Kidney (tissue), 14 donors: ENCODE measurements around the gene GALNT18. TPM values are rescaled to one million over a fixed set of nuclear protein-coding genes. Genes with fewer than 3 reads are reported as not detected.

ENCODE experiments used
- DNase-seq, 5 donors: peaks; one replicate each; pipeline ENCODE4 v3.0.0-alpha.2; 2013 to 2020
- FAIRE-seq: peaks from 2 replicates; lab custom pipeline; 2012; peaks lifted over from hg19 to GRCh38; lab: Jason Lieb, UNC
- H3K27ac ChIP-seq, 2 donors: one replicate each; pipeline ENCODE4 v1.7.0; 2013; ENCODE audit warnings: low read depth in 2 of 2, low read length in 2 of 2, inconsistent platforms in 1 of 2
- H3K27me3 ChIP-seq: one replicate; pipeline ENCODE4 v1.7.1; 2013; ENCODE audit warnings: low read length, inconsistent platforms; ENCODE audit not compliant: control insufficient read depth, insufficient read depth
- H3K36me3 ChIP-seq, 3 donors: one replicate each; pipeline versions ENCODE4 v1.7.0 to v1.7.1; 2013; ENCODE audit warnings: low read length in 3 of 3, control low read depth in 1 of 3, inconsistent platforms in 1 of 3; ENCODE audit not compliant: insufficient read depth in 3 of 3, control insufficient read depth in 2 of 3
- H3K4me1 ChIP-seq, 3 donors: one replicate each; pipeline versions ENCODE4 v1.7.0 to v1.7.1; 2013; ENCODE audit warnings: low read length in 3 of 3, inconsistent platforms in 1 of 3, low read depth in 1 of 3; ENCODE audit not compliant: control insufficient read depth in 2 of 3, insufficient read depth in 2 of 3
- H3K4me3 ChIP-seq, 3 donors: one replicate each; pipeline versions ENCODE4 v1.7.0 to v1.8.1; 2013; ENCODE audit warnings: low read length in 3 of 3, control low read depth in 1 of 3, inconsistent platforms in 1 of 3
- H3K9ac ChIP-seq, 3 donors: one replicate each; pipeline versions ENCODE4 v1.7.0 to v1.7.1; 2013; ENCODE audit warnings: low read length in 3 of 3, control low read depth in 1 of 3, inconsistent platforms in 1 of 3
- H3K9me3 ChIP-seq, 3 donors: one replicate each; pipeline versions ENCODE4 v1.7.0 to v1.7.1; 2013; ENCODE audit warnings: low read length in 3 of 3, control low read depth in 1 of 3, inconsistent platforms in 1 of 3; ENCODE audit not compliant: control insufficient read depth in 2 of 3, insufficient read depth in 1 of 3
- intact Hi-C: fragments of 100-400 bp; cut with DNase I; formaldehyde crosslinking; loops from one replicate; pipeline ENCODE4 v1.11.1; 2022
- polyA plus RNA-seq: library from polyadenylated mRNA; stranded (reverse); fragments of 350-450 nt; fragmentation: Illumina TruSeq; extraction: RNeasy Lipid Tissue Mini Kit (QIAGEN cat#74804); gene quantifications from one replicate; pipeline ENCODE4 v1.2.3, GENCODE V29; 2014; ENCODE audit warnings: low read depth, low replicate concordance; ENCODE audit not compliant: insufficient read depth
- total RNA-seq: library from RNA; stranded (reverse); fragmentation: NEBNext Ultra II Directional; extraction: Animal tissue kit (Norgen Biotek cat#: 25700); gene quantifications from one replicate; pipeline ENCODE4 v1.2.1, GENCODE V29; 2021
- TF ChIP-seq, protein P1 (sequence below): IDR thresholded peaks from 3 replicates; pipeline ENCODE4 v1.5.1; 2012; ENCODE audit warnings: mild to moderate bottlenecking, moderate library complexity, borderline replicate concordance; ENCODE audit not compliant: insufficient read depth; ENCODE audit errors: extremely low read depth
- donor health status: control.
- donor health status: control.
- donor health status: control.
- donor health status: control.
- donor health status: control.
- donor health status: DM: yes; HTN: yes; CAD: no.
- donor health status: Normal renal cell carcinoma (clear cell type).

GALNT18 gene
- total and polyA plus RNA-seq, 2 donors from 2014 or later, result 27.2 to 42.1 TPM

- Histone ChIP-seq H3K27ac (no peak overlapping the region), H3K27me3 (no peaks in the 10 kb centered on the region), H3K4me1 (peaks cover 0 to 38% (median 16%) of the 10 kb centered on the region in 3 donors), H3K9me3 (no peaks in the 10 kb centered on the region), H3K4me3 (no peak overlapping the region), H3K9ac (no peak overlapping the region), H3K36me3 (no peaks in the 10 kb centered on the region)
- intact Hi-C loops, result no loop called here
- no peak for FAIRE-seq
- TF ChIP-seq, protein P1, sequence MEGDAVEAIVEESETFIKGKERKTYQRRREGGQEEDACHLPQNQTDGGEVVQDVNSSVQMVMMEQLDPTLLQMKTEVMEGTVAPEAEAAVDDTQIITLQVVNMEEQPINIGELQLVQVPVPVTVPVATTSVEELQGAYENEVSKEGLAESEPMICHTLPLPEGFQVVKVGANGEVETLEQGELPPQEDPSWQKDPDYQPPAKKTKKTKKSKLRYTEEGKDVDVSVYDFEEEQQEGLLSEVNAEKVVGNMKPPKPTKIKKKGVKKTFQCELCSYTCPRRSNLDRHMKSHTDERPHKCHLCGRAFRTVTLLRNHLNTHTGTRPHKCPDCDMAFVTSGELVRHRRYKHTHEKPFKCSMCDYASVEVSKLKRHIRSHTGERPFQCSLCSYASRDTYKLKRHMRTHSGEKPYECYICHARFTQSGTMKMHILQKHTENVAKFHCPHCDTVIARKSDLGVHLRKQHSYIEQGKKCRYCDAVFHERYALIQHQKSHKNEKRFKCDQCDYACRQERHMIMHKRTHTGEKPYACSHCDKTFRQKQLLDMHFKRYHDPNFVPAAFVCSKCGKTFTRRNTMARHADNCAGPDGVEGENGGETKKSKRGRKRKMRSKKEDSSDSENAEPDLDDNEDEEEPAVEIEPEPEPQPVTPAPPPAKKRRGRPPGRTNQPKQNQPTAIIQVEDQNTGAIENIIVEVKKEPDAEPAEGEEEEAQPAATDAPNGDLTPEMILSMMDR, result no peak
- no peak for DNase-seq
Observed at GRCh38 chr11:11444804-11445131, 177.0 kb downstream of the GALNT18 start.

DNA sequence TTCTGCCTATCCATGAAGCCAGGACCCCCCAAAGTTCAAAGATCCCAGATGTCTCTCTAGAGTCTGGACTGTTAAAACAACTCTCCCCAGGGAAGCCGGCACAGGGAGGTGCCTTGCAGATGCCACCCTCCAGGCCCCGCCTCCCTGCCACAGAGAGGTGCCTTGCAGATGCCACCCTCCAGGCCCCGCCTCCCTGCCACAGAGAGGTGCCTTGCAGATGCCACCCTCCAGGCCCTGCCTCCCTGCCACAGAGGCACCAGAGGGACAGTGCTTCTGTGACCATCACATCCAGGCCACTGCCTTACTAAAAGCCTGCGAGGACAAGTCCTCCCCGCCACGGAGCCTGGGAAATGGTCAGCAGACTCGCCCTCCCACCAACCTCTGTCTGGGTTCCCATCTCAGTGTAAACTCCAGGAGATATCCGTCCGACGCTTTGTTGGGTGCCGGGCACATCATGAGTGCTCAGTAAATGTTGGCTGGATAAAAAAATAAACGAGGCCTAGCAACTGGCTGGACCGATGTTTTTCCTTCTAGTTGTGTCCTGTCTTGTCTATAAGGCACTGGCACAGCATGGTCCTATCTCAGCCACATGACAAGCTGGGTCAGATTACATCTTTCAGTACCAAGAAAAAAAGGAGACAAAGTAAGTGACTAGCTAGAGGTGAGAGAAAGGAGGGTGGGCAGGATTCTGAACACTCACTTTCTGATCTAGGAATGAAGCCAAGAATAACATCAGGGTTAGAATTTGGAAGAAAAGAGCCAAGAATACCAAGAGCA lies 177.6 kb downstream of the GALNT18 start:
- intact Hi-C loops, result no loop called here
- Histone ChIP-seq H3K9ac (no peak overlapping the region), H3K4me3 (no peak overlapping the region), H3K36me3 (no peaks in the 10 kb centered on the region), H3K9me3 (no peaks in the 10 kb centered on the region), H3K4me1 (peaks cover 0 to 39% (median 16%) of the 10 kb centered on the region in 3 donors), H3K27me3 (no peaks in the 10 kb centered on the region), H3K27ac (no peak overlapping the region)
- DNase-seq (peak in 2 of 5 donors; percentile 50 to 76), FAIRE-seq (no peak)
- TF ChIP-seq, protein P1, result no peak

GRCh38 chr11:11442791-11443190 lies 179.0 kb downstream of the GALNT18 start:
- Histone ChIP-seq H3K4me1 (peaks cover 0 to 44% (median 16%) of the 10 kb centered on the region in 3 donors), H3K9ac (no peak overlapping the region), H3K9me3 (no peaks in the 10 kb centered on the region), H3K27ac (no peak overlapping the region), H3K36me3 (peaks cover 0 to 3% (median 0%) of the 10 kb centered on the region in 3 donors), H3K27me3 (no peaks in the 10 kb centered on the region), H3K4me3 (no peak overlapping the region)
- intact Hi-C loops, result no loop called here
- no peak for FAIRE-seq
- no peak for DNase-seq
- TF ChIP-seq, protein P1, result no peak
